ENCODE data around the gene PAK4.
"Not testable (repeated sequence)": the region's sequence is repeated elsewhere in the genome, so short reads cannot be mapped to it uniquely, and the experiment has no call there.

Gene PAK4

GRCh38 chr19:39125554-39126311 lies at the start of gene PAK4:
TSS of gene PAK4 (plus strand) at chr19:39125786. CDS start at chr19:39169554, 43,768 bp downstream.
- DNase-seq, result peak; percentile 92 to 96

- DNase-seq, result no peak
Observed at GRCh38 chr19:39077323-39077722, 48.3 kb upstream of the PAK4 start.

DNA sequence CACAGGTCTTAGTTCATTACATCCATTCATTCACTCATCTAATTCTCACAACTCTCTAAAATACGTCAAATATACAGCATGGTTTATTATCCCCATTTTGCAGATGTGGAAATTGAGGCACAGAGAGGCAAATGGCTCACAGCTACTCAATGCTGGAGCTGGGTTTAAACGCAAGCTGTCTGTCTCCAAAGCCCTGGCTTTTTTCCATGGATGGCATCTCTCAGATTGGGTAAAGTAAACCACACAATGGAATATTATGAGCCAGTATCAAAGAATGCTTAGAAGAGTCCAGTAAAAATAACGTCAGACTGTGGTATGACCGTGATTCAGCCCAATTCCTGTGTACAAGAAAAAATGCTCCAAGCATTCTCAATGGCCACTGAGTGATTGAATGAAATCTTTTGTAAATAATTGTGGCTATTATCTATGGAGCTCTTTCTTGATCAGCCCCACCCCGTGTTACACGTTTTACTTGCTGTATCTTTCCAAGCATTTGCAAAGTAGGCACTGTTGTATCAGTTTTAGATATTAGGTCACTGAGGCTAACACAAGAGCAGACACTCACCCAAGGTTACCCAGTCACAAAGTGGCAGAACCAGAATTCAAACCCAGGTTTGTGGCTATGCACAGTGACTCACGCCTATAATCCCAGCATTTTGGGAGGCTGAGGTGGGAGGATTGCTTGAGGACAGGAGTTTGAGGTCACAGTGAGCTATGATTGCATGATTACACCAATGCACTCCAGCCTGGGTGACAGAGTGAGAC lies 47.0 kb upstream of the PAK4 start:
- DNase-seq, result no peak

DNA sequence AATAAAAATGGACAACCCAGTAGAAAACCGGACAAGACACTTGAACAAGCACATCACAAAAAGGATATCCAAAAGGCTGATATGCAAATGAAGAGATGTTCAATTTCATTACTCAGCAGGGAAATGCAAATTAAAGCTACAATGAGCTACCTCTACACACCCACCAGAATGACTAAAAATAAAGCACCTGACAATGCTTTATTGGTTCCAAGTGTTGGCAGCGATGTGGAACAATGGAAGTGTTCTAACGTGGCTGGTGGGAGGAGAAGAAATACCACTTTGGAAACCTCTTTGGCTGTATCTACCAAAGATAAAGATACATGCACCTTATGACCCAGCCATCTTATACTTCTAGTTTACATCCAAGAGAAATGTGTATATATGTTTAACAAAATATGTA lies 45.2 kb upstream of the PAK4 start:
- no peak for DNase-seq

- DNase-seq, result no peak
Observed at GRCh38 chr19:39082167-39082566, 43.4 kb upstream of the PAK4 start.

DNA sequence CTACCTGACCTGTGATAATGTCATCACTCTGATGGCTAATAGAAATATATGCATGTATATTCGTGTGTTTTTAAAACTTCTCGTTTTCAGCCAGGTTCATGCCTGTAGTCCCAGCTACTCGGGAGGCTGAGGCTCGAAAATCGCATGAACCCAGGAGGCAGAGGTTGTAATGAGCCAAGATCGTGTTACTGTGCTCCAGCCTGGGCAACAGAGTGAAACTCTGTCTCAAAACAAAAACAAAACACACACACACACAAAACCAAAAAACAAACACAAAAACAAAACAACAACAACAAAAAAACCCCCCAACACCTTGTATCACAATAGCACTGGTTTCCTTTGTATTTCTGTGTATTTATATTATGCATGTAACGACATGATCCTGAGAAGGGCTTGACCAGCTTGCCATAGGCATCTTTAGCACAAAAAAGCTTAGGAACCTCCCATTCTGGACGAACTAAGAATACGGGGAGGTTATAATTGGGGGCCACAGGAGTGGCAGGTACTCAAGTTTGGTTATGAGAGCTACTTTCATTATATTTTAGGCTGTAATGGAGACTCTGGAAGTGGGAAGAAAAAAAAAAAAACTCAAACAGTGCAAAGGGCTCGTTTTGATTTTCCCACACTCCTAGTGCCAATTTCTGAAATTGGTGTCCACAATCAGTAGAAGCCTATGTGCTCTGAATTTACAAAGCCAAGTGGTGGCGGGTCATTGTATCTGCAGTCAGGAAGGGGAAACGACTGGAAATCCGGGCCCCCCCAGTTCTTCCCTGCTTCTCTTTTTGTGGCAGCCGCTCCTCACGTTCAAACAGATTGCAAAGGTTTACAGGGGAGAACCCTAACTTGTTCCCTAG lies 42.6 kb upstream of the PAK4 start:
- no peak for DNase-seq

GRCh38 chr19:39083599-39083982 lies 42.0 kb upstream of the PAK4 start:
- DNase-seq, result no peak

DNA sequence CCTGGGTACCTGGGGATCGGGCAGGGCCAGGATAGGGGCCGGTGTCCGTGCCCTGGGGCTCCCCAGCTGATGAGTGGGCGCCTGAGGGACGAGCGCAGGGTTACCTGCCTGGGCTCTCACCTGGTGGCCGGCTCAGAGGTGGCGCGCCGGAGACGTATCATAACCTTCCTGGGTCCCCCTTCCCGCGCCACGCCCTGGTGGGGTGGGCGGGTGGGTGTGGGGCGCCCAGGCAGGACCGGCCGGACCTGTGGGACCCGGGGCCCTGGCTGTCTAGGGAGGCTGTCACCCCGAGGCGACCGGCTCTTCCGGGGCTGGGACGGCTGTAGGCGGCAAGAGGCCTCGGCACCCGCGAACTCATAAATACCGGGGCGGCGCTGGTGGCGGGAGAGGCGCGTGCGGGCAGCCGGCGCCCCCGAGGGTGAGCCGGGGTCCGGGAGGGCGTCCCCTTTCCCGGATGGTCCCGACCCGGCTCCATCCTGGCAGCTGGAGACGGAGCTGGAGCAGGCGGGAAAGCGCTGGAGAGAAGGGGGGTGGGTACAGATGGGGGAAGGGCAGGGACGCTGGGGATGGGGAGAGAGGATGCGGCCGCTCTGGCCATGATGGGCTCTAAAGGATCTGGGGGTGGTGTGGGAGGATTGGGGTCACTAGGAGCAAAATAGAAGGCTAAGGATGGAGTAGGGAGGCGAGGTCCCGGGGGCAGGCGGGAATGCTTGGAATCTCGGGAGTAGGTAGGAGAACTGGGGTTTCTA lies 41.4 kb upstream of the PAK4 start, which contains the start of gene ACP7:
ACP7 (plus strand) TSS at position 386 of the 749 bp plus-strand sequence. CDS start 902 bp downstream, outside the sequence.
- no peak for DNase-seq

DNA sequence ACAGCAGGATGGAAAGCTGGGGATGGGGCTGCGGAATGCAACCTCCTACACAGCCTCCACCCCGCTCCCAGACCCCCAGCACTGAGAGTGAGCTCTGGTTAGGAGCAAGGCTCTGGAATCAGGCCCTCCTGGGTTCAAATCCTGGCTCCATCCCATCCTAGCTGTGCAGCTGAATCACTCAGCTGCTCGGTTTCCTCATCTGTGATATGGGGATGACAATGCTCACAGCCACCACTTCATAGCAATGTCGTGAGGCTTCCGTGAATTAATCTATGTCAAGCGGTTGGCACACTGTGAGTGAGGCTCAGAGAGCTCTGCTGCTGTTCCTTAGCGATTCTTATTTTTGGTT lies 40.9 kb upstream of the PAK4 start:
- DNase-seq, result no peak

GRCh38 chr19:39085392-39085791 lies 40.2 kb upstream of the PAK4 start:
- DNase-seq, result no peak

GRCh38 chr19:39086386-39086785 lies 39.2 kb upstream of the PAK4 start:
- DNase-seq, result no peak

DNA sequence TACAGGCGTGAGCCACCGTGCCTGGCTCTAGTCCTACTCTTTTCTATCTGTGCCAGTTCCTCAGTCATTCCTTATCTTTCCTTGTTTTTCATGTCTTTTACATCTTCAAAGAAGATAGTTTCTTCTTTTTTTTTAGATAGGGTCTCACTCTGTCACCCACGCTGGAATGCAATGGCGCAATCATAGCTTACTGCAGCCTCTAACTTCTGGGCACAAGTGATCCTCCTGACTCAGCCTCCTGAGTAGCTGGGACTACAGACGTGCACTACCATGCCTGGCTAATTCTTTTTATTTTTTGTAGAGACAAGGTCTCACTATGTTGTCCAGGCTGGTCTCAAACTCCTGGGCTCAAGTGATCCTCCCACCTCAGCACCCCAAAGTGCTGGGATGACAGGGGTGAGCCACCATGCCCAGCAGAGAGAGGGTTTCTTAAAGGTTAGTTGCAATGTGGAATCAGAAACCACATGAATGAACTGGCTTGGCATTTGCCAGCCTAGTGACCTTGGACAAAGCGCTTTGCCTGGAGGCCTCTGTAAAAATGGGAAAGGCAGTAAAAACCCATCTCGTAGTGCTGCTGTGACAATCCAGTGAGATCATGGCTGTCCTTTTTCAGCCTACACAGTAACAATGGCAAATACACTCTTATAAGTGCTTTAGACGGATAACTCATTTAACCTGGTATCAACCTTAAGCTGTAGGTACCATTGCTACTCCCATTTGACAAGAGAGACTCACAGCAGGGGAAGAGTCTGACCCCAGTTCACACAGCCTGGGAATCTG lies 37.5 kb upstream of the PAK4 start:
- no peak for DNase-seq

- not testable (repeated sequence) for DNase-seq
Observed at GRCh38 chr19:39090016-39090415, 35.6 kb upstream of the PAK4 start.

GRCh38 chr19:39090881-39091280 lies 34.7 kb upstream of the PAK4 start:
- no peak for DNase-seq

DNA sequence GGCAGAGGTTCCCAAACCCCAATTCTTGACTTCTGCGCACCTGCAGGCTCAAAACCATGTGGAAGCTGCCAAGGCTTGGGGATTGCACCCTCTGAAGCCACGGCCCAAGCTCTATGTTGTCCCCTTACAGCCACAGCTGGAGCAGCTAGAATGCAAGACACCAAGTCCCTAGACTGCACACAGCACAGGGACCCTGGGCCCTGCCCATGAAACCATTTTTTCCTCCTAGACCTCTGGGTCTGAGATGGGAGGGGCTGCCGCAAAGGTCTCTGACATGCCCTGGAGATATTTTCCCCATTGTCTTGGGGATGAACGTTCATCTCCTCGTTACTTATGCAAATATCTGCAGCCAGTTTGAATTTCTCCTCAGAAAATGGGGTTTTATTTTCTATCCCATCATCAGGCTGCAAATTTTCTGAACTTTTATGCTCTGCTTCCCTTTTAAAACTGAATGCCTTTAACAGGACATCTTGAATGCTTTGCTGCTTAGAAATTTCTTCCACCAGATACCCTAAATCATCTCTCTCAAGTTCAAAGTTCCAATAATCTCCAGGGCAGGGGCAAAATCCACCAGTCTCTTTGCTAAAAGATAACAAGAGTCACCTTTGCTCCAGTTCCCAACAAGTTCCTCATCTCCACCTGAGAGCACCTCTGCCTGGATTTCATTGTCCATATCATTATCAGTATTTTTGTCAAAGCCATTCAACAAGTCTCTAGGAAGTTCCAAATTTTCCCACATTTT lies 29.6 kb upstream of the PAK4 start:
- DNase-seq, result not testable (repeated sequence)

- DNase-seq, result no peak
Observed at GRCh38 chr19:39097299-39097698, 28.3 kb upstream of the PAK4 start.

GRCh38 chr19:39097721-39098120 lies 27.9 kb upstream of the PAK4 start:
- no peak for DNase-seq

- no peak for DNase-seq
Observed at GRCh38 chr19:39098365-39099269, 27.0 kb upstream of the PAK4 start.

- no peak for DNase-seq
Observed at GRCh38 chr19:39099341-39099740, 26.2 kb upstream of the PAK4 start.
